DMS114 treated with DMSO at 0.1 percent for 48 hours (cell line): Measurements from ENCODE around the gene DNAJB12.
A peak's percentile ranks its signal among the peaks of the same experiment; 100 is the strongest.
"Not testable (repeated sequence)": the region's sequence is repeated elsewhere in the genome, so short reads cannot be mapped to it uniquely, and the experiment has no call there.

Experiments
- DNase-seq: peaks from one replicate; lab custom pipeline; 2025; ENCODE audit not compliant: unreplicated experiment; lab: John Stamatoyannopoulos, UW

DNAJB12 gene

GRCh38 chr10:72354356-72355213 is at the start of gene DNAJB12:
Gene DNAJB12 (minus strand): TSS chr10:72354919. CDS start chr10:72354897, 22 bp downstream.
- peak; percentile 91 for DNase-seq

- not testable (repeated sequence) for DNase-seq
These were observed 40.9 kb upstream of the DNAJB12 start for GRCh38 chr10:72395581-72395980.

- no peak for DNase-seq
These were observed 37.9 kb upstream of the DNAJB12 start for GRCh38 chr10:72392571-72392970.

- no peak for DNase-seq
These were observed 36.0 kb upstream of the DNAJB12 start for GRCh38 chr10:72390764-72391163.

- DNase-seq = no peak
These were observed 35.0 kb upstream of the DNAJB12 start for GRCh38 chr10:72389716-72390115.

- no peak for DNase-seq
These were observed 34.3 kb upstream of the DNAJB12 start for GRCh38 chr10:72389014-72389413.

- DNase-seq = no peak
These were observed 33.3 kb upstream of the DNAJB12 start for GRCh38 chr10:72388062-72388461.

- no peak for DNase-seq
These were observed 32.3 kb upstream of the DNAJB12 start for GRCh38 chr10:72386916-72387586.

GRCh38 chr10:72385724-72386123 is 31.0 kb upstream of the DNAJB12 start:
- DNase-seq = no peak

GRCh38 chr10:72384982-72385381 is 30.3 kb upstream of the DNAJB12 start:
- DNase-seq = not testable (repeated sequence)

- no peak for DNase-seq
These were observed 25.1 kb upstream of the DNAJB12 start for GRCh38 chr10:72379776-72380175.

- DNase-seq = no peak
These were observed 24.3 kb upstream of the DNAJB12 start for GRCh38 chr10:72379062-72379461.

GRCh38 chr10:72375585-72375984 is 20.9 kb upstream of the DNAJB12 start:
- DNase-seq = no peak

- DNase-seq = no peak
These were observed 20.5 kb upstream of the DNAJB12 start for GRCh38 chr10:72375173-72375572.

- DNase-seq = no peak
These were observed 15.5 kb upstream of the DNAJB12 start for GRCh38 chr10:72370201-72370722.

- no peak for DNase-seq
These were observed 12.7 kb upstream of the DNAJB12 start for GRCh38 chr10:72367301-72367960.

GRCh38 chr10:72365106-72365895 is 10.6 kb upstream of the DNAJB12 start:
- DNase-seq = no peak

- DNase-seq = peak; percentile 69
These were observed 9.6 kb upstream of the DNAJB12 start for GRCh38 chr10:72364239-72364777.

- DNase-seq = no peak
These were observed 2.3 kb upstream of the DNAJB12 start for GRCh38 chr10:72356987-72357386.

GRCh38 chr10:72356115-72356514 is 1.4 kb upstream of the DNAJB12 start:
- DNase-seq = no peak

- DNase-seq = no peak
These were observed 466 bp upstream of the DNAJB12 start for GRCh38 chr10:72355214-72355555.
